PFSK-1 (cell line): Measurements from ENCODE around the gene SNHG17.
A peak's percentile ranks its signal among the peaks of the same experiment; 100 is the strongest.

Experiments used
- FOXP2 ChIP-seq: optimal IDR thresholded peaks from 2 replicates; pipeline ENCODE3; 2011; ENCODE audit warnings: borderline replicate concordance, control low read depth, inconsistent platforms; ENCODE audit not compliant: insufficient read depth; ENCODE audit errors: extremely low read length, extremely low read depth
- POLR2AphosphoS5 ChIP-seq: IDR thresholded peaks from 2 replicates; pipeline ENCODE4 v1.6.1; 2012; ENCODE audit warnings: low read depth, mild to moderate bottlenecking, control low read depth, low read length, moderate library complexity
- SIN3A ChIP-seq: IDR thresholded peaks from 2 replicates; pipeline ENCODE4 v1.6.1; 2012; ENCODE audit warnings: mild to moderate bottlenecking, low read length, moderate library complexity, borderline replicate concordance; ENCODE audit not compliant: insufficient read depth
- TAF1 ChIP-seq: IDR thresholded peaks from 2 replicates; pipeline ENCODE4 v1.6.1; 2012; ENCODE audit warnings: low read length, control low read depth, borderline replicate concordance; ENCODE audit not compliant: insufficient read depth
- TF ChIP-seq, protein P1 (sequence below), 2 experiments: IDR thresholded peaks; 2 replicates each; pipeline versions ENCODE4 v1.6.1 to v1.8.0; 2011 to 2012; ENCODE audit warnings: low read depth in 2 of 2, low read length in 2 of 2, control low read depth in 1 of 2, inconsistent platforms in 1 of 2, mild to moderate bottlenecking in 1 of 2, moderate library complexity in 1 of 2; ENCODE audit not compliant: insufficient read depth in 1 of 2

Gene SNHG17

DNA sequence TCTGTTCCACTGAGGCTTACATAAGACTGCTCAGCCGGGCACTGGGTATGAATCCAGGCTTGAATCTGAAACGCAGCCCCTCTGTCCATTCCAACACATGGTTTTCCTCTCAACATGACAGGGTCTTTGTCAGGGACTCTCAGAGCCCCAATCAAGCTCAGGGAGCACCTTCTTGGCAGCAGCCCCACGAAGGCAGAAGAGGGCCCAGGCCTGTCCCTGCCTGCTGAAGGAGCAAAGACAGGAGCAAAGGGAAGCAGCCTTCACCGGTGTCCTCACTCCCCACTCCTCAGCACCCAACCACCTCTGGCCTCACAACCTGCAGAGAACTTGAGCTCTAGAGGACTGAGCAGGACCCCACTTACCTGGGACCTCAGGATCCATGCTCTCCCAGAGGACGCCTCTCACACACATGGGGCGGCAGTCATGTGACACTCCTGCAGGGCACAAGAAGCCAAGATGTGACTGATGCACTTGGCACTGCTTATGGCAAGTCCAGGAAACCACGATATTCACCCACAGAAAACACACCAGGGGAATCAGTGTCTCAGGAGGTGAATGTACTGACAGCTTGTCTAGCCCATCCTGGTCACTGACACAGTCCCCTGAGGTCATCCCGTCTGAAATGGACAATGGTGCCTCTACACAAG lies 4.3 kb downstream of the SNHG17 start:
- TF ChIP-seq TAF1 (no peak), FOXP2 (no peak), SIN3A (no peak), POLR2AphosphoS5 (no peak)
- TF ChIP-seq, protein P1, sequence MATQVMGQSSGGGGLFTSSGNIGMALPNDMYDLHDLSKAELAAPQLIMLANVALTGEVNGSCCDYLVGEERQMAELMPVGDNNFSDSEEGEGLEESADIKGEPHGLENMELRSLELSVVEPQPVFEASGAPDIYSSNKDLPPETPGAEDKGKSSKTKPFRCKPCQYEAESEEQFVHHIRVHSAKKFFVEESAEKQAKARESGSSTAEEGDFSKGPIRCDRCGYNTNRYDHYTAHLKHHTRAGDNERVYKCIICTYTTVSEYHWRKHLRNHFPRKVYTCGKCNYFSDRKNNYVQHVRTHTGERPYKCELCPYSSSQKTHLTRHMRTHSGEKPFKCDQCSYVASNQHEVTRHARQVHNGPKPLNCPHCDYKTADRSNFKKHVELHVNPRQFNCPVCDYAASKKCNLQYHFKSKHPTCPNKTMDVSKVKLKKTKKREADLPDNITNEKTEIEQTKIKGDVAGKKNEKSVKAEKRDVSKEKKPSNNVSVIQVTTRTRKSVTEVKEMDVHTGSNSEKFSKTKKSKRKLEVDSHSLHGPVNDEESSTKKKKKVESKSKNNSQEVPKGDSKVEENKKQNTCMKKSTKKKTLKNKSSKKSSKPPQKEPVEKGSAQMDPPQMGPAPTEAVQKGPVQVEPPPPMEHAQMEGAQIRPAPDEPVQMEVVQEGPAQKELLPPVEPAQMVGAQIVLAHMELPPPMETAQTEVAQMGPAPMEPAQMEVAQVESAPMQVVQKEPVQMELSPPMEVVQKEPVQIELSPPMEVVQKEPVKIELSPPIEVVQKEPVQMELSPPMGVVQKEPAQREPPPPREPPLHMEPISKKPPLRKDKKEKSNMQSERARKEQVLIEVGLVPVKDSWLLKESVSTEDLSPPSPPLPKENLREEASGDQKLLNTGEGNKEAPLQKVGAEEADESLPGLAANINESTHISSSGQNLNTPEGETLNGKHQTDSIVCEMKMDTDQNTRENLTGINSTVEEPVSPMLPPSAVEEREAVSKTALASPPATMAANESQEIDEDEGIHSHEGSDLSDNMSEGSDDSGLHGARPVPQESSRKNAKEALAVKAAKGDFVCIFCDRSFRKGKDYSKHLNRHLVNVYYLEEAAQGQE (IDR thresholded peaks at IDR 0.05; ENCODE audit: insufficient read depth in 1 of 2, low read depth in 2 of 2, low read length in 2 of 2), result no peak

DNA sequence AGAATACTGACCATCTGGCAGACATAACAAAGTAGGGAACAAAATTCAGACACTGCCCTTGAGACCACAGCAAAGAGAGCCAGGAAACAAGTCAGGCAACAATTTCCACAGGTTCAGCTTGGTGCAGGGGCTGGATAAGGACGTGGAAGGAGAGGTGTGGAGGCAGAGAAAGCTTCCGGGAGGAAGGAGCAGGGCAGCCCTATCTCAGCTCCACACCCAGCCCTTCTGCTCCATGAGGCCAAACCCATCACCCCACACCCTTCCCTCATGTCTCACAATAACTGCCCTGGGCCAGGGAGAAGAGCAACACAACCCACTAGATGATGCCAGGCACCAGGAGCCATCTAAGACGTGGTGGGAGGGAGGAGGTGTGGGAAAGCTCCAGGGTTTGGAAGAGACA lies 5.8 kb downstream of the SNHG17 start:
- TF ChIP-seq FOXP2 (no peak), POLR2AphosphoS5 (no peak), TAF1 (no peak)
- TF ChIP-seq, protein P1 (IDR thresholded peaks at IDR 0.05; ENCODE audit: insufficient read depth in 1 of 2, low read depth in 2 of 2, low read length in 2 of 2), result no peak

DNA sequence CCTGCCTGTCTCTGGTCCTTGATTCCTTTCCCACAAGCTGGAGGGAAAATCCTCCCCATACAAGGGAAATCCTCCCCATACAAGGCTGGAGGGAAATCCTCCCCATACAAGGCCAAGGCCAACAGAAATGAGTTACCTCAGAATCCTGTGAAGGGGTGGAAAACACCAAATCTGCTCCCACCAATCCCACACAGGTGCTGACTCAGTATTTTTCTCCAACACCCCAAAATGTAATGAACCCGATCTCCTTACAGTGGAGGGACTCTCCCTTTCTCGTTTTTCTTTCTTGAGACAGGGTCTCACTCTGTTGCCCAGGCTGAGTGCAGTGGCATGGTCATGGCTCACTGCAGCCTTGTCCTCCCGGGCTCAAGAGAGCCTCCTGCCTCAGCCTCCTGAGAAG lies 6.3 kb downstream of the SNHG17 start:
- no peak for TF ChIP-seq TAF1
- no peak for TF ChIP-seq SIN3A

DNA sequence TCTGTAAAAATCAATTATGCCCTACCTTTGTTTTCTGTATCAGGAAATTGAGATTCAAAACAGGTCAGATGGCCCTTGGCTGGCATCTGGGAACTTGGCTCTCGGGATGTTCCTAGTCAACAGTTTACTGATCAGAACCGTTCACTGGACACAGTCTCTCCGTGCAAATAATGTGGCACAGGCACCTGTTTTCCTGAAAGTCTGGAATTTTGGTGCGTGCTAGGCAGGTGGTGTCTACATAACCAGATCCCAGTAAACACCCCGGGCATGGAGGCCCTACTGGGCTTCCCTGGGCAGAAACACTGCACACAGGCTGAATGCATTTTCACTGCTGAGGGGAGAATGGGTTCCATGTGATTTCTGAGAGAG lies 7.5 kb downstream of the SNHG17 start:
- TF ChIP-seq TAF1 (no peak), POLR2AphosphoS5 (no peak)
- TF ChIP-seq, protein P1 (IDR thresholded peaks at IDR 0.05; ENCODE audit: insufficient read depth in 1 of 2, low read depth in 2 of 2, low read length in 2 of 2), result no peak

DNA sequence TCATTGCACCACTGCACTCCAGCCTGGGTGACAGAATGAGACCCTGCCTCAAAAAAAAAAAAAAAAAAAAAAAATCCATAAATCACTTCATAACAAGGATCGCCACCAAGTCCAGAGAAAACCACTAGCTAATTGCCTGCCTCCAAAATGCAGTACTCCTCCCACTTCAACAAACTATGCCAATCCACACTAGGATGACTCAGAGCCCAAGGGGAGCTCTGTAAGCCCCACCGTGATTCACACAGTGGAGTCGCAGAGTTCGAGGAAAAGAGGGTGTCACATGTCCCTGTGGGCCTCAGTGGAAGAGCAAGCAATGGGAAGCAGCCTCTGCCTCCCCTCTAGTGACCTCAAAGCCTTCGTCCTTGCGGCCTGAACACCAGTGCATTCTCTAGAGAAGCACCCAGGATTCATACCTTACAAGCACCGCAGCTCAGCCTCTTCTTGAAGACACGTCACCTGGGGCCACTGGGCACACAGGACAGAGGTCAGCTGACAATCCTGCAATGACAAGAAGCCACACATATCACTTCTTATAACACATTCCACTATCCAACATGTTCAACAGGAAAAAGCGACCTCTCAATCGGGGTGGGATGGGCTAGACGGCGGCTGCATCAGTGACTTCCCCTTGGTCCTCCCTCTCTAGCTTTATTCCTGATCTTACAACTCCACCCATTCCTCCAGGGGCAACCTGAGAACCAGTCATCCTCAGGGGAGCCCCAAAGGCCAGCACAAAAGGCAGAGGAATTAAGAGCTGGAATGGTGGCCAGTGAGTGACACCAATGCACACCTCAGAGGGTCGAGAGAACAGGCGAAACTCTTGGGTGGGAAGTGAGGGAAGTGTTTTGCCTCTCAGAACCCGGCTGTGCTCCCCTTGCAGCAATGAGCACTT lies 8.9 kb downstream of the SNHG17 start:
- TF ChIP-seq SIN3A (no peak), POLR2AphosphoS5 (0 out of 2 replicates have a peak, but pooled peaks have one; percentile 0)

DNA sequence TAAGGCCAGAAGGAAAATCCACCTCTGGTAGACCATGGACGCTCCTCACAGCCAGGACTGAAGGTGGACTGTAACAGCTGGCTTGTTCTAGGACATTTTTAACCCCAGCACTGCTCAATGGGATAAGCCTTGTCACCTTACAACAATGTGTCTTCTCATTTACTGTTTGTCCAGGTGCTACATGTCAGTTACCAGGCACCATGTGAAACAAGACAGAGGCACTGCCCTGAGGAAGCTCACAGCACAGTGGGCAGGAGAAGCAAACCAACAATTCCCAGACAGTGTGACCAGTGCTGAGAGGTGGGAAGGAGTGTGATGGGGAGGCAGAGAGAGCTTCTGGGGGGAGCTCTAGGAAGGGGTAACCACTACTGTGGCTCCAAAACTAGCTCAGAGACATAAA lies 10.7 kb downstream of the SNHG17 start:
- TF ChIP-seq TAF1, result no peak
- TF ChIP-seq POLR2AphosphoS5, result no peak

DNA sequence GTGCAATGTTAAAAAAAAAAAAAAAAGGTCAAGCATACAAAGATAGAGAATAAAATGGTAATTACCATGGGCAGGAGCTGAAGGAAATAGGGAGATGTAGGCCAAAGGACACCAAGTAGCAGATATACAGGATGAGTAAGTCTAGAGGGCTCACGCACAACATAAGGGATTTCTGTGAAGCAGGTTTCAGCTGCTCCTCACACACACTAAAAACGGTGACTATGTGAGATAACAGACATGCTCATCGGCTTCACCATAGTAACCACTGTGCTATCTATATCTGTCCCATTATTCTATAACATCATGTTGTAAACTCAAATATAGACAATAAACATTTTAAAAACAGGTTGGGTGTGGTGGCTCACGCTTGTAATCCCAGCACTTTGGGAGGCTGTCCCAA lies 11.6 kb downstream of the SNHG17 start:
- TF ChIP-seq, protein P1 (IDR thresholded peaks at IDR 0.05; ENCODE audit: insufficient read depth in 1 of 2, low read depth in 2 of 2, low read length in 2 of 2), result no peak
- TF ChIP-seq TAF1, result no peak
- TF ChIP-seq FOXP2, result no peak
- TF ChIP-seq SIN3A, result no peak
- 0 out of 2 replicates have a peak, but pooled peaks have one; percentile 20 for TF ChIP-seq POLR2AphosphoS5
